Neural progenitor cell (in vitro differentiated cells): ENCODE results near the gene HDAC11. TPM values are rescaled to one million over a fixed set of nuclear protein-coding genes. Genes with fewer than 3 reads are reported as not detected.

Experiments used
- DNase-seq: peaks from one replicate; pipeline ENCODE4 v3.0.0-alpha.2; 2016; ENCODE audit warnings: low spot score
- H2AFZ ChIP-seq: fragments of 200-600 bp; sonication (generic); replicated peaks from 2 replicates; pipeline ENCODE4 v1.6.1; 2016; ENCODE audit warnings: antibody characterized with exemption
- H3F3A ChIP-seq: fragments of 200-600 bp; sonication (generic); 2 replicates; pipeline ENCODE4 v1.6.1; 2016; ENCODE audit warnings: antibody characterized with exemption, low read depth
- H3K27ac ChIP-seq: fragments of 200-600 bp; sonication (generic); 2 replicates; pipeline ENCODE4 v1.5.1; 2016; ENCODE audit warnings: mild to moderate bottlenecking
- H3K27me3 ChIP-seq: fragments of 200-600 bp; sonication (generic); 2 replicates; pipeline ENCODE4 v1.6.1; 2016; ENCODE audit warnings: mild to moderate bottlenecking, moderate library complexity
- H3K36me3 ChIP-seq: fragments of 200-600 bp; sonication (generic); 2 replicates; pipeline ENCODE4 v1.5.1; 2016
- H3K4me1 ChIP-seq: fragments of 200-600 bp; sonication (generic); 2 replicates; pipeline ENCODE4 v1.6.1; 2016; ENCODE audit warnings: mixed run types
- H3K4me2 ChIP-seq: fragments of 200-600 bp; sonication (generic); 2 replicates; pipeline ENCODE4 v1.6.1; 2016
- H3K4me3 ChIP-seq: fragments of 200-600 bp; sonication (generic); 2 replicates; pipeline ENCODE4 v1.5.1; 2016
- H3K79me2 ChIP-seq: fragments of 200-600 bp; sonication (generic); 2 replicates; pipeline ENCODE4 v1.6.1; 2016; ENCODE audit warnings: low read depth
- H3K9ac ChIP-seq: fragments of 200-600 bp; sonication (generic); 2 replicates; pipeline ENCODE4 v1.6.1; 2016
- H3K9me3 ChIP-seq: fragments of 200-600 bp; sonication (generic); 2 replicates; pipeline ENCODE4 v1.5.1; 2016; ENCODE audit warnings: low read depth
- H4K20me1 ChIP-seq: fragments of 200-600 bp; sonication (generic); 2 replicates; pipeline ENCODE4 v1.6.1; 2016; ENCODE audit warnings: low read depth
- H3K27ac Mint-ChIP-seq: 3 replicates; pipeline ENCODE4 v1.8.0; 2021; ENCODE audit warnings: mixed read lengths
- H3K27me3 Mint-ChIP-seq: 2 replicates; pipeline ENCODE4 v1.8.0; 2022; ENCODE audit warnings: low read depth, mild to moderate bottlenecking, inconsistent platforms, moderate library complexity, mixed read lengths; ENCODE audit not compliant: insufficient read depth
- H3K36me3 Mint-ChIP-seq: 3 replicates; pipeline ENCODE4 v1.8.0; 2021; ENCODE audit warnings: mixed read lengths
- H3K4me1 Mint-ChIP-seq: 3 replicates; pipeline ENCODE4 v1.8.0; 2021; ENCODE audit warnings: mixed read lengths
- H3K4me3 Mint-ChIP-seq: 3 replicates; pipeline ENCODE4 v1.8.0; 2021; ENCODE audit warnings: mild to moderate bottlenecking, moderate library complexity, mixed read lengths
- H3K9me3 Mint-ChIP-seq: 3 replicates; pipeline ENCODE4 v1.8.0; 2020; ENCODE audit warnings: mixed read lengths
- CTCF ChIP-seq: fragments of 200-600 bp; sonication (generic); IDR thresholded peaks from 2 replicates; pipeline ENCODE4 v1.5.1; 2017; ENCODE audit warnings: antibody characterized with exemption, mild to moderate bottlenecking
- EZH2 ChIP-seq: fragments of 200-600 bp; sonication (generic); IDR thresholded peaks from 2 replicates; pipeline ENCODE4 v1.6.1; 2017; ENCODE audit warnings: antibody characterized with exemption, mild to moderate bottlenecking, moderate library complexity
- EZH2phosphoT487 ChIP-seq: fragments of 200-600 bp; sonication (generic); IDR thresholded peaks from 2 replicates; pipeline ENCODE4 v1.6.1; 2017; ENCODE audit warnings: antibody characterized with exemption
- total RNA-seq: library from RNA; depleted of rRNA; stranded (reverse); fragments of >200 nt; gene quantifications from 2 replicates; pipeline ENCODE4 v1.2.3, GENCODE V29; 2015; ENCODE audit warnings: low replicate concordance

Gene HDAC11
- total RNA-seq, 1 donor from 2014 or later, result 4.8 TPM

DNA sequence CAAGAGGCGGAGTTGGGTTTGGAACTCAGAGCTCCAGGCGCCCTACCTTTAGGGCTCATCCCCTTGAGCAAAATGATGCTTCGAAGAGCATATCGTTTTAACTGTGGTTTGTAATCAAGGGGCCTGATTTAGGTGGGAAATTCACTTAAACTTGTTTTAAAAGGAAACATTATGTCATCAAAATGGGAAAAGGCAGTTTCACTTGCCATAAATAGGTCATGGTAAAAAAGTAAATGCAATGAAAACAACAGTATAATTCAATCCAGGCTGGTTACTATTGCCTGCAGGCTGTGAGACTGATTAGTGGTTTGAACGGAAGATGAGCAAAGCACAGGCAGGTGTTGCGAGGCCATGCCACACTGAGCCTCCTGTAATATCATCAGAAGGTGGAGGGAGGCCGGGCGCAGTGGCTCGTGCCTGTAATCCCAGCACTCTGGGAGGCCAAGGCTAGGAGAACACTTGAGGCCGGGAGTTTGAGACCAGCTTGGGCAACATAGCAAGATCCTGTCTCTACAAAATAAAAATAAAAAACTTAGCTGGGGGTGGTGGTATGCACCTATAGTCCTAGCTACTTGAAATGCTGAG, 2.1 kb downstream of the HDAC11 start:
- H3K9ac ChIP-seq, result no peak overlapping the region
- H3K4me3 ChIP-seq, result no peak overlapping the region
- H3K27me3 ChIP-seq, result peaks cover 14% of the 10 kb centered on the region
- H3K4me1 Mint-ChIP-seq, result peaks cover 35% of the 10 kb centered on the region
- H3K4me1 ChIP-seq, result peaks cover 15% of the 10 kb centered on the region
- H2AFZ ChIP-seq, result no peak overlapping the region
- no peak overlapping the region for H3K27ac ChIP-seq
- H4K20me1 ChIP-seq, result no peaks in the 10 kb centered on the region
- H3K36me3 ChIP-seq, result no peaks in the 10 kb centered on the region
- TF ChIP-seq EZH2phosphoT487, result no peak
- TF ChIP-seq CTCF, result no peak
- TF ChIP-seq EZH2, result no peak
- no peaks in the 10 kb centered on the region for H3K79me2 ChIP-seq
- peaks cover 14% of the 10 kb centered on the region for H3K27me3 Mint-ChIP-seq
- H3F3A ChIP-seq, result peaks cover 17% of the 10 kb centered on the region
- H3K9me3 ChIP-seq, result no peaks in the 10 kb centered on the region
- H3K27ac Mint-ChIP-seq, result no peak overlapping the region
- H3K36me3 Mint-ChIP-seq, result peaks cover 1% of the 10 kb centered on the region
- DNase-seq, result no peak
- H3K4me2 ChIP-seq, result no peak overlapping the region
- H3K9me3 Mint-ChIP-seq, result no peaks in the 10 kb centered on the region
- H3K4me3 Mint-ChIP-seq, result peak overlapping the region; percentile 90

DNA sequence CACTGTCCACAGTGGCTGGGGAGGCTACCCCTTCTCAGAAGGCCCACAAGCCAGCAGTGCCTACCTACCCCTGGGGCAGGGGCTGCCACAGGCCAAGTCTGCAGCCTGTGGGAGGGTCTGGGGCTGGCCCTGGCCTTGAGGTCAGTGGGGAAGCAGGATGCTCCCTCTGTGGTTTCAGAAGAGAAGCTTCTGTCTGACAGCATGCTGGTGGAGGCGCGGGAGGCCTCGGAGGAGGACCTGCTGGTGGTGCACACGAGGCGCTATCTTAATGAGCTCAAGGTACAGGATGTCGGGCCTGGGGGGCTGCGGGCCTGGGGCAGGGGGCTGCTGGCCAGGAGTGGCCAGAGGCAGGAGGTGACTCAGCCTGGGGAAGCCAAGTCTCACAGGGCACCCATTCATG, 3.2 kb downstream of the HDAC11 start:
- H3F3A ChIP-seq, result peaks cover 17% of the 10 kb centered on the region
- no peak overlapping the region for H3K27ac Mint-ChIP-seq
- no peak overlapping the region for H3K27ac ChIP-seq
- H3K36me3 ChIP-seq, result no peaks in the 10 kb centered on the region
- TF ChIP-seq EZH2, result no peak
- TF ChIP-seq EZH2phosphoT487, result no peak
- no peak for TF ChIP-seq CTCF
- no peaks in the 10 kb centered on the region for H3K9me3 Mint-ChIP-seq
- H2AFZ ChIP-seq, result no peak overlapping the region
- no peaks in the 10 kb centered on the region for H4K20me1 ChIP-seq
- H3K36me3 Mint-ChIP-seq, result peaks cover 1% of the 10 kb centered on the region
- no peak overlapping the region for H3K4me2 ChIP-seq
- no peaks in the 10 kb centered on the region for H3K9me3 ChIP-seq
- no peak overlapping the region for H3K9ac ChIP-seq
- DNase-seq, result no peak
- H3K4me3 ChIP-seq, result no peak overlapping the region
- H3K27me3 ChIP-seq, result peaks cover 14% of the 10 kb centered on the region
- H3K4me1 Mint-ChIP-seq, result peaks cover 27% of the 10 kb centered on the region
- peaks cover 10% of the 10 kb centered on the region for H3K27me3 Mint-ChIP-seq
- peaks cover 6% of the 10 kb centered on the region for H3K4me1 ChIP-seq
- no peaks in the 10 kb centered on the region for H3K79me2 ChIP-seq
- H3K4me3 Mint-ChIP-seq, result no peak overlapping the region

GRCh38 chr3:13483988-13484695, 4.0 kb downstream of the HDAC11 start:
- H3K4me3 ChIP-seq, result no peak overlapping the region
- H3K27ac ChIP-seq, result no peak overlapping the region
- Mint-ChIP-seq H3K4me1 (peaks cover 20% of the 10 kb centered on the region), H3K4me3 (no peak overlapping the region), H3K9me3 (peaks cover 2% of the 10 kb centered on the region), H3K27ac (no peak overlapping the region), H3K27me3 (peaks cover 10% of the 10 kb centered on the region), H3K36me3 (peaks cover 1% of the 10 kb centered on the region)
- TF ChIP-seq EZH2, result no peak
- no peak for TF ChIP-seq CTCF
- no peak for TF ChIP-seq EZH2phosphoT487
- no peaks in the 10 kb centered on the region for H3K79me2 ChIP-seq
- H3K27me3 ChIP-seq, result peaks cover 14% of the 10 kb centered on the region
- DNase-seq, result no peak
- H3K4me1 ChIP-seq, result peaks cover 4% of the 10 kb centered on the region
- H2AFZ ChIP-seq, result no peak overlapping the region
- no peak overlapping the region for H3K9ac ChIP-seq
- H3F3A ChIP-seq, result peaks cover 8% of the 10 kb centered on the region
- H4K20me1 ChIP-seq, result no peaks in the 10 kb centered on the region
- no peaks in the 10 kb centered on the region for H3K9me3 ChIP-seq
- H3K36me3 ChIP-seq, result no peaks in the 10 kb centered on the region
- no peak overlapping the region for H3K4me2 ChIP-seq
